HG03457 (cell line): ENCODE results near the gene SRBD1.

Experiments
- ATAC-seq: cut with Tn5 transposase; IDR thresholded peaks from one replicate; pipeline ENCODE4 v1.9.1; 2021; ENCODE audit warnings: moderate number of reproducible peaks; ENCODE audit not compliant: unreplicated experiment

SRBD1 gene

GRCh38 chr2:45634223-45634622, 23.2 kb upstream of the SRBD1 start:
- ATAC-seq: no peak

GRCh38 chr2:45631955-45632354, 20.9 kb upstream of the SRBD1 start:
- ATAC-seq: no peak

DNA sequence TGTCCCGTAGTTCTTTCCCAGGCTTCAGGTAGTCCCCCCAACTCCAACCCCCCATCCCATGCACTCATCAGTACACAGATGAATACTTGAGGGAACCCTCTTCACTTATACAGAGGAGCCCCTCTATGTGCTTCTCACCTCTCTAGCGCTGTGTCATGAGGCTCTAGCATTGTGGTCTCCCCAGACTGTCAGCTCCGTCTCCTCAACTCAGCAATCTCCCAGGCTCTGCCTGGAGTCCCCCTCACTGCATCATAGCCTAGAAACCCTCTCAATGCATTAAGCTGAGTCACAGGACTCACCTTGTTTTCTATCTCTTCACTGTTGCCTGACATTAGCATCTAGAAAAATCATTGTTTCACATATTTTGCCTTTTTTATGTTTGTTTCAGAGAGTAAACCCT, 20.3 kb upstream of the SRBD1 start:
- no peak for ATAC-seq

DNA sequence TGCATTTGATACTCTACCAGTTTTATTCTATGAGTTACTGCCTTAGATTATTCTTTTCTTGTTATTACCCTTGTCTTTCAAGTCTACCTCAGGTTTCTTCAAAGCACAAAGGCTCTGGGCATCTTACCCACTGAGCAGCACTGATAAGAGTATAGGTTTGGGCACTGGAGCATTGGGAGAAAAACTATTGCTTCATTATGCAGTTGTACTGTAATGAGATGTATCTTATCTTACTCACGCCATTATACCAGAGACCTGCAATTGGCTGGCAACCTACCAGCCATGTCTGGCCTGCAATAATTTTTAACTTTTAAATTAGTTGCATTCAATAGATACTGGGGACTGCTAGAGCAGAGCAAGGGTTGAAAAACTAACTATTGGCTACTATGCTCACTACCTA, 18.9 kb upstream of the SRBD1 start:
- no peak for ATAC-seq

DNA sequence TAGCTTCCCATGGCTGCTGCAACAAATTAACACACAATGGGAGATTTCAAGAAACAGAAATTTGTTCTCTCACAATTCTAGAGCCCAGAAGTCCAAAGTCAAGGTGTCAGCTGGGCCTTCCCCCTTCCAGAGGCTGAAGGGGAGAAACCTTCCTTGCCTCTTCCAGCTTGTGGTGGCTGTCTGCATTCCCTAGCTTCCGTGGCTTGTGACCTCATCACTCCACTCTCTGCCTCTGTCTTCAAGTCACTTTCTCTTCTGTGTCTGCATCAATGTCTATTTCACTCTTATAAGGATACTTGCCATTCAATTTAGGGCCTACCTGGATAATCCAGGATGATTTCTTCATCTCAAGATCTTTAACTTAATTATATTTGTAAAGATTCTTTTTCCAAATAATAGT, 16.8 kb upstream of the SRBD1 start:
- no peak for ATAC-seq

GRCh38 chr2:45626387-45627221, 15.5 kb upstream of the SRBD1 start:
- no peak for ATAC-seq

GRCh38 chr2:45625824-45626223, 14.8 kb upstream of the SRBD1 start:
- no peak for ATAC-seq

DNA sequence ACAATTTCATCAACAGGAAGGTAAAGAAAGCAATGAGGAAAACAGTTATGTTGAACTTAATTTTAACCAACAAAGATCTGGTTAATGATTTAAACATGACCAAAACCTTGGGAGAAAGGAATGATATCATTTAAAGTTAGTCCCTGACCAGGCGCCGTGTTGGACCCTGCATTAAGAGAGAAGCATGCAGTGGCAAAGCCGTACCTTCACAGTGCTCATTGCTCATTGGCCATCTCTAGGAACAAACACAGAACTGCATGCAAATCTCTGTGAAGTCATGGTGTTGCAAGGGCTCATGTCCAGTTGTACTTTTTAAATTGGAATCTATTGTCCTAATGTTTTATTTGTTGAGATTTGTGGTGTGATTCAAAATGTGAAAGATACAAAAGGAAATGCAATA, 12.0 kb upstream of the SRBD1 start:
- ATAC-seq: no peak

DNA sequence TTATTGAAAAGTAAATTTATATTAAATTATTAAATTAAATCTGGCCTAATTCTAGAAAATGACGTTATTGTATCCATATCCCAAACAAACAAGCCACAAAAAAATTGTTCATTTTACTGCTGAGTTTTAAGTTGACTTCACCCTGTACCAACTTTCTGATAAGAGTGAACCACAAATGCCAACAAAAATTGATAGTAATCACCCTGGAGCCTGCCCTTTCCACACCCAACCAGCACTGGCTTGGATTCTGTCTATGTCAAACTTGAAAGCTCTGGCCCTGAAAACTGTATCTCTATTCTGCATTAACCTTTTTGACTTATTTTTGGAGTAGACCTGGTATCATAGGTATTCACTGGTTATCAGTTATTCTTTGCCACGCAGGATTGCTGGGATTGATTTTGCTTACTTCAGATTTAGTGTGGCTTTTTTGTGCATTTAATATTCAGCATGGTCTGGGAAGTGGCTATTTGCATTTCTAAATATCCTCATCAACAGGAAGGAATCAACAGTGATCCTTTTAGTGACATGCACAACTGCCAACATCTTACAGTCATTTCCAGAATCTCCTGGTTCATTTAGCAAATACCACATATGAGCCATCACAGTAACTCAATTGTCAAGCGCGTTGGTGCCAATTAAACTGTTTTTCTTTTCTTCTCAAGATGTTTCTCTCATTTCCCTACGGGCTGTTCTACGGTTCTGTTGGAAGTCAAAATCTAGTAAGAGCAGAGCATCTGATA, 11.4 kb upstream of the SRBD1 start:
- no peak for ATAC-seq

GRCh38 chr2:45617496-45617895, 6.4 kb upstream of the SRBD1 start:
- no peak for ATAC-seq

DNA sequence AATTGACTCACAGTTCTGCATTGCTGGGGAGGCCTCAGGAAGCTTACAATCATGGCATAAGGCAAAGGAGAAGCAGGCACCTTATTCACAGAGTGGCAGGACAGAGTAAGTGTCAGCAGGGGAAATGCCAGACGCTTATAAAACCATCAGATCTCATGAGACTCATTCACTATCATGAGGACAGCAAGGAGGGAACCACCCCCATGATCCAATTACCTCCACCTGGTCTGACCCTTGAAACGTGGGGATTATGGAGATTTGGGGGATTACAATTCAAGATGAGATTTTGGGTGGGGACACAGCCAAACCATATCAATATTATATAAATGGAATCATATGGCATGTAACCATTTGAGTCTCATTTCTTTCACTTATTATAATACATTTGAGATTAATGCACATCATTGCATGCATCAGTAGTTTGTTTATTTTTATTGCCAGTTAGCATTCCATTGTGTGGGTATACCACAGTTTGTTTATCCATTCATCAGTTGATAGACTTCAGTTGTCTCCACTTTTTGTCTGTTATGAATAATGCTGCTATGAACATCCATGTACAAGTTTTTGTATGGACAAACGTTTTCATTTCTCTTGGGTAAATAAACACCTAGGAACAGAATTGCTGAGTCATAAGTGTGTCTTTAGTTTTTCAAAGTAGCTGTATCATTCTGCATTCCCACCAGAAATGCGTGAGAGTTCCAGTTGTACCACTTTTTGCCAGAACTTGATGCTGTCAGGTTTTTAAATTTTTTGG, 5.8 kb upstream of the SRBD1 start:
- no peak for ATAC-seq

DNA sequence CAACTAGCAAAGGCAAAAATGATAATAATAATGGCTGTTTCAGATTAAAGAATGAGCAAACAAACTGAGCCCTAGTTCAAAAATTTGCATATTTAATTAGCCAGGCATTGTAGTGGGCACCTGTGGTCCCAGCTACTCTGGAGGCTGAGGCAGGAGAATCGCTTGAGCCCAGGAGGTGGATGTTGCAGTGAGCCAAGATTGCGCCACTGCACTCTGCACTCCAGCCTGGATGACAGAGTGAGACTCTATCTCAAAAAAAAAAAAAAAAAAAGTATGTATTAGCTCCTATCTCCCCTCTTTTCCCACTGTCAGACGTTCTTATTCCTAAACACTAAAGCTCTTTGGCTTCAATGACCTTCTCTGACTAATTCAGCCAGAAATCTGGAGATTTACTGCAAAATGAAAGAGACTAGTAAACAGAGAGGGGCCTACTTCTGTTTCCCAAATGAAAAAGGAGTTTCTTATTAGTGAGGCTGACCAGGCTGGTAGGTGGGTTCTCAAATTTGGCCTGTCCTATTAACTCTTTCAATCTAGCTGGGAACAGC, 3.9 kb upstream of the SRBD1 start:
- no peak for ATAC-seq

DNA sequence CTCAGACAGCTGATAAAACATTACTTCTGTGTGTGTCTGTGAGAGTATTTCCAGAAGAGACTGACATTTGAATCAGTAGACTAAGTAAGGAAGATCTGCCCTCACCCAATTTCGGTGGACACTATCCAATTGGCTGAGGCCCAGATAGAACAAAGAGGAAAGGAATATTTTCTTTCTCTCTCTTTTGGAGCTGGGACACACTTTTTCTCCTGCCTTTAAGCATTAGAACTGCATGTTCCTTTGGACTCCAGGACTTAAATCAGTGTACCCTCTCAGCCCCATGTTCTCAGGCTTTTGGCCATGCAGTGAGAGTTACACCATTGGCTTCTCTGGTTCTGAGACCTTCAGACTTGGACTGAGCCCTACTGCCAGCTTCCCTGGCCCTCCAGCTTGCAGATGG, 3.3 kb upstream of the SRBD1 start:
- ATAC-seq: no peak

GRCh38 chr2:45612731-45613130, 1.7 kb upstream of the SRBD1 start:
- ATAC-seq: no peak

DNA sequence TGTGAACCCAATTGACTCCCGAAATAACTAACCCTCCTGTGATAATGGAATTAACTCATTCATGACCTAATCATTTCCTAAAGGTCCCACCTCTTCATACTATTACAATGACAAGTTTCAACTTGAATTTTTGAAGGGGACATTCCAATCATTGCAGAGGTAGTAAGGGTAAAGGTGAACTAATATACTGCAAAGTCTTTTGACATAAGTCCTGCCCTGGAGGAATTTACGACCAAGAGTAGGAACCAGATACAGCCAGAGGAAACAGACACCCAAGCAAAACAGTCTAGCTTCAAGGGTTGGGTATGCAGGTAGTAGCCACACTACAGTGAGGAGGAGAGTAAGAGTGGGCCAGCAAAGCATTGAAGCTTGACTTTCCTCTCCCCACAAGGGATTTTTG, 1.2 kb upstream of the SRBD1 start:
- ATAC-seq: no peak

- ATAC-seq: peak; percentile 28
Measured at GRCh38 chr2:45610281-45611019, 617 bp downstream of the SRBD1 start.

GRCh38 chr2:45607701-45608100, 3.4 kb downstream of the SRBD1 start:
- ATAC-seq: no peak

GRCh38 chr2:45606796-45607195, 4.3 kb downstream of the SRBD1 start:
- no peak for ATAC-seq

- ATAC-seq: no peak
Measured at GRCh38 chr2:45605116-45605515, 6.0 kb downstream of the SRBD1 start.

DNA sequence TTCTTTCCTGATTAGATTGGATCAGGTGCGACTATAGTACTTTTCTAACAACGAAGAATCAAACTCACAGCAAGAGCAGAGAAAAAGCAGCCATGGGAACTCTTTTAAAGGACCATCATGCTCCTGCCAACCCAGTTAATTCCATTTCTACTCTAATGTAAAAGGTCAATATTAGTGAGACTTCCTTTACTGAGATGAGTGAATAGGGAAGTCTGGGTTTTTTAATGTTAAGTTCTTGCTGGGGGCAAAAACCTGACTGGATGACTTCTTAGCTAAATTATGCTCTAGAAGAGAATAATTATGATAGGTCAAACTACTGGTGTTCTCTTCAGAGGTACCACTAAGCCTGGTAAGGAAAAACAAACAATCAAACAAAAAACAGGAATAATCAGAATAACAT, 8.4 kb downstream of the SRBD1 start:
- no peak for ATAC-seq

DNA sequence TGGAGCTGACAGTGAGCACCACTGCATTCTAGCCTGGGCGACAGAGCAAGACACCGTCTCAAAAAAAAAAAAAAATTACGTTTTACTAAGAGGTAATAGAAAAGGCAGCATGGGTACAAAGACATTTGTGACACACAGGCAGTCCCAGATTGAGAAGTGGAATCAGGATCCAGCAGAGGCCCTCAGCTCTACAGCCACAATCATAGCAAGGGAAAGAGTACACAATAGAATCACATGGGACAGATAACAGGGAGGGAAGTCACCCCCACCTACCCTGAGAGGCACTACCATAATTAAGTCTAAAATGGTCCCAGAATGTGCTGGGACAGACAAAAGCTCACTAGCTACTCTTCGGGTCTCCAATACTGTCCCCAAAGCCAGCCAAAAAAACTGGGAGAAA, 12.5 kb downstream of the SRBD1 start:
- ATAC-seq: no peak
